ENCODE measurements around the gene HOXD8.

Gene HOXD8

GRCh38 chr2:176147800-176148496 is 18.4 kb downstream of the HOXD8 start:
- DNase-seq (ENCODE audit: low spot score): no peak

DNA sequence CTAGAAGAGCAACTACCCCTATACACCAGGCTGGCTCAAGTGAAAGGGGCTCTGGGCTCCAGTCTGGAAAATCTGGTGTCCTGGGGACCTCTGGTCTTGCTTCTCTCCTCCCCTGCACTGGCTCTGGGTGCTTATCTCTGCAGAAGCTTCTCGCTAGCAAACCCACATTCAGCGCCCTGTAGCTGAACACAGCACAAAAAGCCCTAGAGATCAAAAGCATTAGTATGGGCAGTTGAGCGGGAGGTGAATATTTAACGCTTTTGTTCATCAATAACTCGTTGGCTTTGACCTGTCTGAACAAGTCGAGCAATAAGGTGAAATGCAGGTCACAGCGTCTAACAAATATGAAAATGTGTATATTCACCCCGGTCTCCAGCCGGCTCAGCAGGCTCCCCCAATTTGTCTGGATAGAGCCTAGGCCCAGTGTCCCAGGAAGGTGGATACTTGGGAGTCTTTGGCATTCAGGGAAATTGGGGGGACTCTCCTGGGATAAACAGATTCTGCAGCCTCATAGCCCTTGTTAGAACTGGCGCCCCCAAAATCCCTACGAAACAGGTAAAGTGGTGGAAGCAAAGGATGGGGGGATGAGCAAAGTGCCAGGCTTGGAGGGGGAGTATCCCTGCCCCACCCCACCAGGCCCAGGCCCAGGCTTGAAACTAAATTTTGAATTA is 19.4 kb downstream of the HOXD8 start:
- no peak for DNase-seq (ENCODE audit: low spot score)

GRCh38 chr2:176149481-176149938 is 20.0 kb downstream of the HOXD8 start:
- no peak for DNase-seq (ENCODE audit: low spot score)

DNA sequence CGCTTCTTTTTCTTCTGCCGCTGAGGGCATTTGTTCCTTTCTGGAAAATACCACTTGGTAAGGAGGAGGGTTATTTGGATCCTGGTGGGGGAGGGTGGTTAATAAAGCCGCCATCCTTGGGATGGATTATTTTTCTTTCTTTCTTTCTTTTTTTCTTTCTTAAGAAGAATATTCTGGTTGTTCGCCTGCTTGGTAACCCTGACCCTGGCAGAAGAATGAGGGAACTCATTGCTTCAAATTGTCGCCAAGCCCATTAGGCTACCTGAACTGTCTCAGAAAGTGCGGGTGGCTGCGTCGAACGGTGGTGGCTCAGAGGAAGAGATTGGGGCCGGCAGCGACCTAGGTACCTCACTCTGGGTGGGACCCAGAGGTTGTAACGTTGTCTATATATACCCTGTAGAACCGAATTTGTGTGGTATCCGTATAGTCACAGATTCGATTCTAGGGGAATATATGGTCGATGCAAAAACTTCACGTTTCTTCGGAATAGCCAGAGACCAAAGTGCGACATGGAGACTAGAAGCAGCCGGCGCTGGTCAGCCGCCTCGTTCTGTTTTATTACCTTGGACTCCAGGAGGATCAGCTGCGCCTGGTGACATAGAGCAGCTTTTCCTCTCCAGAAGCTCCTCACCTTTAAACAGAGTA is 20.6 kb downstream of the HOXD8 start:
- DNase-seq (ENCODE audit: low spot score): no peak

GRCh38 chr2:176150584-176151441 is 21.3 kb downstream of the HOXD8 start:
- DNase-seq (ENCODE audit: low spot score): no peak

DNA sequence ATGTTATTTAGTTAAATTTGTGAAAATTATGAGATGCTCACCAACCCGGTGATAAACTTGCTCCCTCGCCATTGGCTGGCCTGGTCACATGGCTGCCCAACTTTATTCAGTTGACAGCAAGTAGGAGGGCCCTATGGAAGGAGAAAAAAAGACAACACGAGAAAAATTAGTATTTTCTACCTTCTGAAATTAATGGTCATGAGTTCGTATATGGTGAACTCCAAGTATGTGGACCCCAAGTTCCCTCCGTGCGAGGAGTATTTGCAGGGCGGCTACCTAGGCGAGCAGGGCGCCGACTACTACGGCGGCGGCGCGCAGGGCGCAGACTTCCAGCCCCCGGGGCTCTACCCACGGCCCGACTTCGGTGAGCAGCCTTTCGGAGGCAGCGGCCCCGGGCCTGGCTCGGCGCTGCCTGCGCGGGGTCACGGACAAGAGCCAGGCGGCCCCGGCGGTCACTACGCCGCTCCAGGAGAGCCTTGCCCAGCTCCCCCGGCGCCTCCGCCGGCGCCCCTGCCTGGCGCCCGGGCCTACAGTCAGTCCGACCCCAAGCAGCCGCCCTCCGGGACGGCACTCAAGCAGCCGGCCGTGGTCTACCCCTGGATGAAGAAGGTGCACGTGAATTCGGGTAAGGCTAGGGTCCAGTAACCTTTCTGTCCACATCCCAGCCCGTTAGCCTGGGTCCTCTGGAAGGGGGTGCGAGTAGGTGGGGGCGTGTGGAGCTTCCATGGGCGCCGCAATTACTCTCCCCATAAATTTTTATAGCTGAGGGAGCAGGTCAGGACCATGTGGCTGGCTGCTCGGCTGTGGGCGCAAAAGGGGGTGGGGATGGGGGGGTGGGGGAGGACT is 22.2 kb downstream of the HOXD8 start, which contains the start of gene HOXD4:
Gene HOXD4 (plus strand): TSS at position 109 of the 846 bp plus-strand sequence. CDS start 84 bp downstream, at position 193.
- DNase-seq (ENCODE audit: low spot score): no peak

DNA sequence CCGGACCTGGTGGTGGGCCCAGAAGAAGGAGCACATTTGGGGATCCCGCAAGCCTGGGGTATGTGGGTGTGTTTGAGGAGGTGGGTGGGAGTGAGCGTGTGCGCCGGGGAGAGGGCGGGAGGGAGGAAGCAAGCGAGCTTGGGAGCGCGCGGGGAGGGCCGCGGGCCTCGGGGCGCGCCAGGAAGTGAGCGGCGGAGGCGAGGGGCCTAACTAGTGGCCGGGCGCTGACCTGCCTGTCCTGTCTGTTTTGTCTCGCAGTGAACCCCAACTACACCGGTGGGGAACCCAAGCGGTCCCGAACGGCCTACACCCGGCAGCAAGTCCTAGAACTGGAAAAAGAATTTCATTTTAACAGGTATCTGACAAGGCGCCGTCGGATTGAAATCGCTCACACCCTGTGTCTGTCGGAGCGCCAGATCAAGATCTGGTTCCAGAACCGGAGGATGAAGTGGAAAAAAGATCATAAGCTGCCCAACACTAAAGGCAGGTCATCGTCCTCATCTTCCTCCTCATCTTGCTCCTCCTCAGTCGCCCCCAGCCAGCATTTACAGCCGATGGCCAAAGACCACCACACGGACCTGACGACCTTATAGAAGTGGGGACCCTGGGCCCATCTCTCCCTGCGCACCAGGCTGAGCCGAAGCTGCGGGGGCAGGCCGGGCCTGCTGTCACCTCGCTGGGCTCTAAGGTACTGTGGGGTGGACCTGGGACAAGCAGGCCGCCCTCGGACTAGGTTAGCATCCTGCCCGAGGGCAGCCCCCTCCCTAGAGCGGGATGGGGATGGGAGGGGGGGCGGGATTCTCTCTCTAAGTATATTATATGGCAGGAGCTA is 23.1 kb downstream of the HOXD8 start:
- no peak for DNase-seq (ENCODE audit: low spot score)

- DNase-seq (ENCODE audit: low spot score): no peak
Observed at GRCh38 chr2:176154576-176155252, 25.2 kb downstream of the HOXD8 start.

DNA sequence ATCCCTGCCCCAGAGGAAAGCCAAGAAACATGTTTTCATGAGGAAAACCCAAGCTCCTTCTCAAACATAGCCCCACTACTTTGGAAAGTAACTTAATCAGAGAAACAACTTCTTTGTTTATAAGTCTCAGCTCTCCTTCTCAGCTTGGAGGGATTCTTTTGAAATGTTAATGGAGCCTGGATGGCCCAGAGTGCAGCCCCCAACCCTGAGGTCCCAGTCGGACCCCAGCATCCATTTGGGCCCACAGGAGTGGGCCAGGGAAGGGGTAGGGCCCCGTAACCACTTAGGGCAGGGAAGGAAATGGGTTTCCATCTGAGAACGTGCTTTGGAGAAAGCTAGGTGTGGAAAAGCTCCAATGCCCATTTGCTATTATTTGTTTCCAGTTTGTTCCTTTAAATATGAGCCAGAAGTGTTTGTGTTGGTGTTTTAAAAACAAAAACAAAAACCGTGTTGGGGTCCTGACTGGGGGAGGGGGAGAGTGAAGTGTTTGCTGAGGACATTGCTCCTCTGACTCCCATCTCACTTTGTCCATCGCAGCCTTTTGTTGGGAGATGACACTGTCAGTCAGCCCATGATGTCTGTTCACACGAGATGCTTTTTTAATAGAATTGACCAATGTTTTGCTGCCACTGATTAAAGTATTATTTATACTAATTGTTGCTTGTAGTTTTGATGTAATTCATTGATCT is 26.0 kb downstream of the HOXD8 start:
- no peak for DNase-seq (ENCODE audit: low spot score)

DNA sequence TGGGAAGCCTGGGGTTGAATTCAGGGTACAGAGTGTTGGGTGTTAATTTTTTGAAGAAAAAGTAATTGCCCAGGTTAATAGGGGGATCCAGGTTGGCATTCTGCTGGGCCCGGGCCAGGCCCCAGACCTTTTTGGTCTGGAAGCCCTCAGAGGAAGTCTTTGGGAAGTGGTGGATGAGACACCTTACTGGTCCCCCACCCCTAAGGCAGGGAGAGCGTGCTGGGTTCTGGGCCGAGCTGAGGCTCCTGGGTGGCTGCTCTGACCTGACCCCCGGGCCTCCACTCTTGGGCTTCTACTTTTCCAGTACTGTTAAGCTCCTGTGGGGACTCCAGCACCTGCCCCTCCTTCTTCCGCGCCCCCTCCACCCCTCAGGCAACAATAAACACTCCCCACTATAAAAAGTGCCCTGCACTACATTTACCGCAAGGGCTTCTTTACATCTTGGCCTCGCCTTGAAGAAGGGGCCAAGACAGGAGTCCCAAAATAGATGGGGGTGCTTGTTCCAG is 26.8 kb downstream of the HOXD8 start:
- no peak for DNase-seq (ENCODE audit: low spot score)

- DNase-seq (ENCODE audit: low spot score): no peak
Observed at GRCh38 chr2:176156807-176157498, 27.4 kb downstream of the HOXD8 start, which contains the start of gene HOXD3. HOXD3 (plus strand) TSS chr2:176157307; CDS start chr2:176169115, 11,808 bp downstream.

- peak; percentile 73 for DNase-seq (ENCODE audit: low spot score)
Observed at GRCh38 chr2:176157499-176158185, 28.1 kb downstream of the HOXD8 start.

DNA sequence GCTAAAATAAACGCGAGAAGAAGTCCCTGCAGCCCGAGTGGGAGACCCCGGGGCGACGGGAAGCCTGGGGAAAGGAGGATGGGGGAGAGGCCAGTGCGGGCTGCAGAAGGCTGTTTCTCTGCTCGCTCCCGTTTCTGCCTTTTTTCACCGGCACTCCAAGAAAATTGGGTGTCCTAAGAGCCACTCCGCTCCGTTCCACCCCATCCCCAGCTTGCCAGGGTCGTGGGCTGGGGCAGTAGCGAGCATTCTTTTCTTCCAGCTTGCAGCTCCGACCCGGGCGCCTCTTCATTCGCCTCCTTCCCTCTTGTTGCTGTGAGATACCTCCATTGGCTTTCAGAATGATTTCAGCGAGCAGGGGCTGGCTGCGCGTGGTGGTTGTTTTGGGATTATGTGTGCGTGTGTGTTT is 28.7 kb downstream of the HOXD8 start:
- DNase-seq (ENCODE audit: low spot score): peak; percentile 84

GRCh38 chr2:176158855-176159662 is 29.6 kb downstream of the HOXD8 start:
- no peak for DNase-seq (ENCODE audit: low spot score)

DNA sequence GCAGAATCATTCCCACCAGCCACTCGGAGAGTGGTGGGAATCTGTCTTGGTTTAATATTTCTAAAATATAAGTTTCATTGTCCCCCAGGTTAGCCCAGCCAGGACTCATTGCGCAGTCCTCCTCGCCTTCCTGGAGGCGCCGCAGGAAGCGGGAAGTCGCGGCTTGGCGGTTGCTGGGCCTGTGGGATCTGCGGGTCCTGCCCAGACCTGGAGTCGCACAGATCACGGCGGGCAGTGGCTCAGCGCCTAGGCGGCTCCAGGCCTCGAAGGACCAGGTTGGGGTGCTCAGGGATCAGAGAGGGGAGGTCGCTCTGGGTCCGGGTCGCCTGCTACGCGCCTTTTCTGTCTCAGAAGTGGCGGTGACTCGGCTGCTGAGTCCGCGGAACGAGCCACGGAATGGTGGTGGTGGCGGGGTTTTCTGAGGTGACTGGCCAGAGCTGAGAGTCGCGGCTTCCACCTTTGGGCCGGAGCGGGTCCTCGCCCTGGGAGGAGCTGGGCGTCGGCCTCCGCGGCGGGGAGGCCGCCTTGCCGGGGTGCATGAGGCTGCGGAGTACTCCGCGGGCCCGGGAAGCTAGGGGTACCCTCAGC is 30.3 kb downstream of the HOXD8 start:
- DNase-seq (ENCODE audit: low spot score): no peak

Data from HuH-7 (cell line).